GM23248 (cell line): Measurements from ENCODE around the gene SEC11C. TPM values are rescaled to one million over a fixed set of nuclear protein-coding genes. Genes with fewer than 3 reads are reported as not detected.
A peak's percentile ranks its signal among the peaks of the same experiment; 100 is the strongest.

ENCODE experiments used
- DNase-seq: peaks from one replicate; pipeline ENCODE4 v3.0.0-alpha.2; 2015
- H2AFZ ChIP-seq: fragments of 200-600 bp; sonication (generic); 2 replicates; pipeline ENCODE4 v1.6.1; 2016; ENCODE audit warnings: antibody characterized with exemption
- H3F3A ChIP-seq: fragments of 200-600 bp; sonication (generic); 2 replicates; pipeline ENCODE4 v1.6.1; 2016; ENCODE audit warnings: mild to moderate bottlenecking, antibody characterized with exemption, mixed run types; ENCODE audit not compliant: insufficient read depth
- H3K27ac ChIP-seq: fragments of 200-600 bp; sonication (generic); 2 replicates; pipeline ENCODE4 v1.5.1; 2016; ENCODE audit warnings: mild to moderate bottlenecking
- H3K27me3 ChIP-seq: fragments of 200-600 bp; sonication (generic); replicated peaks from 2 replicates; pipeline ENCODE4 v1.6.1; 2016; ENCODE audit warnings: mild to moderate bottlenecking; ENCODE audit not compliant: insufficient read depth
- H3K36me3 ChIP-seq: fragments of 200-600 bp; sonication (generic); 2 replicates; pipeline ENCODE4 v1.6.1; 2016; ENCODE audit warnings: low read depth, mild to moderate bottlenecking
- H3K4me1 ChIP-seq: fragments of 200-600 bp; sonication (generic); 2 replicates; pipeline ENCODE4 v1.6.1; 2016; ENCODE audit warnings: mild to moderate bottlenecking; ENCODE audit not compliant: insufficient read depth
- H3K4me2 ChIP-seq: fragments of 200-600 bp; sonication (generic); one replicate; pipeline ENCODE4 v1.6.1; 2016; ENCODE audit warnings: mild to moderate bottlenecking; ENCODE audit not compliant: unreplicated experiment
- H3K4me3 ChIP-seq: fragments of 200-600 bp; sonication (generic); 2 replicates; pipeline ENCODE4 v1.5.1; 2016; ENCODE audit warnings: mild to moderate bottlenecking
- H3K79me2 ChIP-seq: fragments of 200-600 bp; sonication (generic); 2 replicates; pipeline ENCODE4 v1.6.1; 2016; ENCODE audit warnings: mild to moderate bottlenecking; ENCODE audit not compliant: insufficient read depth
- H3K9ac ChIP-seq: fragments of 200-600 bp; sonication (generic); 2 replicates; pipeline ENCODE4 v1.6.1; 2016; ENCODE audit warnings: mild to moderate bottlenecking
- H3K9me2 ChIP-seq: fragments of 200-600 bp; sonication (generic); 2 replicates; pipeline ENCODE4 v1.6.1; 2016; ENCODE audit warnings: mixed run types, mild to moderate bottlenecking, moderate library complexity; ENCODE audit not compliant: insufficient read depth
- H3K9me3 ChIP-seq: fragments of 200-600 bp; sonication (generic); one replicate; pipeline ENCODE4 v1.6.1; 2017; ENCODE audit warnings: low read depth
- H4K20me1 ChIP-seq: fragments of 200-600 bp; sonication (generic); 2 replicates; pipeline ENCODE4 v1.6.0; 2016; ENCODE audit not compliant: insufficient read depth
- EZH2 ChIP-seq: fragments of 200-600 bp; sonication (generic); IDR thresholded peaks from 2 replicates; pipeline ENCODE4 v1.6.1; 2018; ENCODE audit warnings: antibody characterized with exemption, mild to moderate bottlenecking; ENCODE audit not compliant: insufficient read depth, poor library complexity, severe bottlenecking
- EZH2phosphoT487 ChIP-seq: fragments of 200-600 bp; sonication (generic); IDR thresholded peaks from 2 replicates; pipeline ENCODE4 v1.6.1; 2018; ENCODE audit warnings: antibody characterized with exemption, moderate library complexity, mild to moderate bottlenecking, low read depth; ENCODE audit not compliant: insufficient read depth
- whole genome bisulfite sequencing, 2 experiments: methylation state at CpG; one replicate each; pipeline ENCODE4 v1.1.6; 2015 to 2017; ENCODE audit warnings: low lambda C conversion rate in 2 of 2, low coverage in 1 of 2; ENCODE audit errors: missing lambda C conversion rate in 2 of 2; 5-methylcytosine and 5-hydroxymethylcytosine counted together
- in situ Hi-C: fragments of 300-500 bp; cut with MboI; formaldehyde crosslinking; loops from 2 replicates; pipeline ENCODE4 v1.15.0; 2020
- polyA plus RNA-seq: library from polyadenylated mRNA; unstranded; fragments of >200 nt; fragmentation: Nextera tagmentation; extraction: Ambion mirVana; gene quantifications from 2 replicates; pipeline ENCODE4 v1.2.1, GENCODE V29; 2016
- total RNA-seq: library from RNA; depleted of rRNA; stranded (reverse); fragments of >200 nt; shearing (Covaris generic); gene quantifications from 2 replicates; pipeline ENCODE4 v1.2.3, GENCODE V29; 2014

The SEC11C gene
- total and polyA plus RNA-seq, 2 experiments from 2014 or later = 7.7 to 63.9 TPM

GRCh38 chr18:59148192-59148591 lies 8.5 kb downstream of the SEC11C start:
- Histone ChIP-seq H3K9me3 (no peaks in the 10 kb centered on the region), H3K79me2 (no peaks in the 10 kb centered on the region), H2AFZ (no peak overlapping the region), H3K4me2 (no peak overlapping the region), H3K27me3 (no peaks in the 10 kb centered on the region), H3K36me3 (no peaks in the 10 kb centered on the region), H3K9ac (no peak overlapping the region), H3F3A (peaks cover 3% of the 10 kb centered on the region; the same call in 1 of the 2 replicates), H3K27ac (no peak overlapping the region), H3K9me2 (no peaks in the 10 kb centered on the region), H3K4me1 (no peaks in the 10 kb centered on the region), H3K4me3 (no peak overlapping the region), H4K20me1 (no peaks in the 10 kb centered on the region)
- in situ Hi-C loops = no loop called here
- WGBS, 2 experiments = 86 to 88% methylated on average over 8 of the region's 8 CpGs
- TF ChIP-seq EZH2phosphoT487 (no peak), EZH2 (no peak)
- DNase-seq = no peak

GRCh38 chr18:59149007-59149406 lies 9.3 kb downstream of the SEC11C start:
- Histone ChIP-seq H3K4me1 (no peaks in the 10 kb centered on the region), H3K79me2 (no peaks in the 10 kb centered on the region), H3F3A (no peaks in the 10 kb centered on the region), H3K27me3 (no peaks in the 10 kb centered on the region), H4K20me1 (no peaks in the 10 kb centered on the region), H3K9ac (no peak overlapping the region), H3K27ac (no peak overlapping the region), H3K4me3 (no peak overlapping the region), H3K4me2 (no peak overlapping the region), H3K9me3 (no peaks in the 10 kb centered on the region), H2AFZ (no peak overlapping the region), H3K9me2 (no peaks in the 10 kb centered on the region), H3K36me3 (no peaks in the 10 kb centered on the region)
- 68 to 75% methylated on average over 2 of the region's 2 CpGs for WGBS, 2 experiments
- TF ChIP-seq EZH2phosphoT487 = no peak
- no peak for TF ChIP-seq EZH2
- in situ Hi-C loops = no loop called here
- no peak for DNase-seq

- no peaks in the 10 kb centered on the region for H3K9me2 ChIP-seq
- H3K79me2 ChIP-seq = no peaks in the 10 kb centered on the region
- H3K4me2 ChIP-seq = no peak overlapping the region
- H3K4me1 ChIP-seq = no peaks in the 10 kb centered on the region
- no peak overlapping the region for H2AFZ ChIP-seq
- no peak for DNase-seq
- no peak overlapping the region for H3K27ac ChIP-seq
- no peaks in the 10 kb centered on the region for H3K9me3 ChIP-seq
- no peak for TF ChIP-seq EZH2
- no peak for TF ChIP-seq EZH2phosphoT487
- no peaks in the 10 kb centered on the region for H3K36me3 ChIP-seq
- WGBS, 2 experiments = 88 to 91% methylated on average over 8 of the region's 8 CpGs
- no peak overlapping the region for H3K9ac ChIP-seq
- in situ Hi-C loops = no loop called here
- no peak overlapping the region for H3K4me3 ChIP-seq
- no peaks in the 10 kb centered on the region for H3F3A ChIP-seq
- no peaks in the 10 kb centered on the region for H3K27me3 ChIP-seq
- no peaks in the 10 kb centered on the region for H4K20me1 ChIP-seq
Observed at GRCh38 chr18:59149416-59149815, 9.7 kb downstream of the SEC11C start.

- Histone ChIP-seq H3K79me2 (no peaks in the 10 kb centered on the region), H3K4me3 (no peak overlapping the region), H3K27me3 (no peaks in the 10 kb centered on the region), H3K9ac (no peak overlapping the region), H3K4me2 (no peak overlapping the region), H3K9me3 (no peaks in the 10 kb centered on the region), H4K20me1 (no peaks in the 10 kb centered on the region), H3K27ac (no peak overlapping the region), H3K36me3 (no peaks in the 10 kb centered on the region), H3K9me2 (no peaks in the 10 kb centered on the region), H3F3A (no peaks in the 10 kb centered on the region), H3K4me1 (0 out of 2 replicates have a peak, but pooled peaks cover 3% of the 10 kb centered on the region), H2AFZ (no peak overlapping the region)
- in situ Hi-C loops = no loop called here
- no peak for DNase-seq
- 87 to 89% methylated on average over 11 of the region's 11 CpGs for WGBS, 2 experiments
- TF ChIP-seq EZH2phosphoT487 (no peak), EZH2 (no peak)
Observed at GRCh38 chr18:59150236-59150635, 10.6 kb downstream of the SEC11C start.

GRCh38 chr18:59155153-59155552 lies 15.5 kb downstream of the SEC11C start:
- H3K9ac ChIP-seq = no peak overlapping the region
- TF ChIP-seq EZH2 = no peak
- WGBS, 2 experiments = 53 to 59% methylated on average over 2 of the region's 2 CpGs
- H3K4me2 ChIP-seq = no peak overlapping the region
- no peaks in the 10 kb centered on the region for H3K27me3 ChIP-seq
- in situ Hi-C loops = no loop called here
- H3K9me2 ChIP-seq = no peaks in the 10 kb centered on the region
- no peaks in the 10 kb centered on the region for H3F3A ChIP-seq
- peaks cover 7% of the 10 kb centered on the region for H3K4me1 ChIP-seq
- peak overlapping the region; percentile 45; the same call in 1 of the 2 replicates for H3K27ac ChIP-seq
- H3K79me2 ChIP-seq = no peaks in the 10 kb centered on the region
- peak; percentile 79 for DNase-seq
- H4K20me1 ChIP-seq = no peaks in the 10 kb centered on the region
- no peak overlapping the region for H3K4me3 ChIP-seq
- no peaks in the 10 kb centered on the region for H3K9me3 ChIP-seq
- H3K36me3 ChIP-seq = no peaks in the 10 kb centered on the region
- no peak overlapping the region for H2AFZ ChIP-seq
